Mucosa of descending colon (tissue), 3 donors: ENCODE data around the gene CLEC17A. TPM values are rescaled to one million over a fixed set of nuclear protein-coding genes. Genes with fewer than 3 reads are reported as not detected.

ENCODE experiments used
- ATAC-seq: fragments of 200-7000 bp; cut with Tn5 transposase; one replicate; pipeline ENCODE4 v1.9.1; 2020; ENCODE audit warnings: mild to moderate bottlenecking, moderate library complexity
- DNase-seq, 3 donors: peaks; one replicate each; pipeline ENCODE4 v3.0.0-alpha.2; 2020
- H3K36me3 ChIP-seq: fragments of 200-600 bp; one replicate; pipeline ENCODE4 v1.8.0; 2021; ENCODE audit warnings: low read depth, mild to moderate bottlenecking
- H3K4me1 ChIP-seq: fragments of 200-600 bp; one replicate; pipeline ENCODE4 v1.8.0; 2021; ENCODE audit warnings: low read depth, mild to moderate bottlenecking
- H3K4me3 ChIP-seq: fragments of 200-600 bp; one replicate; pipeline ENCODE4 v1.8.0; 2021; ENCODE audit warnings: mild to moderate bottlenecking
- H3K9me3 ChIP-seq: fragments of 200-600 bp; one replicate; pipeline ENCODE4 v1.8.0; 2021; ENCODE audit warnings: mild to moderate bottlenecking
- intact Hi-C, 2 donors: fragments of 100-400 bp; cut with DNase I in 1 of 2; cut with micrococcal nuclease in 1 of 2; formaldehyde crosslinking; loops; one replicate each; pipeline versions ENCODE4 v1.11.0 to v1.11.1; 2022; cut with DNase I, micrococcal nuclease
- total RNA-seq, 3 donors: library from RNA; stranded (reverse); fragmentation: NEBNext Ultra II Directional in 2 of 3; extraction: Animal tissue kit (Norgen Biotek cat#: 25700) in 2 of 3; gene quantifications; one replicate each; pipeline versions ENCODE4 v1.2.1 to v1.2.4, GENCODE V29; 2021 to 2023
- TF ChIP-seq, protein P1 (sequence below): fragments of 200-600 bp; IDR thresholded peaks from one replicate; pipeline ENCODE4 v1.8.0; 2022; ENCODE audit warnings: antibody characterized with exemption, mild to moderate bottlenecking
- donor health status: DM: no; HTN: no; CAD: no; lungs with moderate emphysema.
- donor health status: DM: no; HTN: no; CAD: no.
- donor health status: DM: no; HTN: yes; CAD: no.

Gene CLEC17A
- total RNA-seq, 3 donors from 2014 or later: 0.29 to 0.34 TPM; not detected in 1

DNA sequence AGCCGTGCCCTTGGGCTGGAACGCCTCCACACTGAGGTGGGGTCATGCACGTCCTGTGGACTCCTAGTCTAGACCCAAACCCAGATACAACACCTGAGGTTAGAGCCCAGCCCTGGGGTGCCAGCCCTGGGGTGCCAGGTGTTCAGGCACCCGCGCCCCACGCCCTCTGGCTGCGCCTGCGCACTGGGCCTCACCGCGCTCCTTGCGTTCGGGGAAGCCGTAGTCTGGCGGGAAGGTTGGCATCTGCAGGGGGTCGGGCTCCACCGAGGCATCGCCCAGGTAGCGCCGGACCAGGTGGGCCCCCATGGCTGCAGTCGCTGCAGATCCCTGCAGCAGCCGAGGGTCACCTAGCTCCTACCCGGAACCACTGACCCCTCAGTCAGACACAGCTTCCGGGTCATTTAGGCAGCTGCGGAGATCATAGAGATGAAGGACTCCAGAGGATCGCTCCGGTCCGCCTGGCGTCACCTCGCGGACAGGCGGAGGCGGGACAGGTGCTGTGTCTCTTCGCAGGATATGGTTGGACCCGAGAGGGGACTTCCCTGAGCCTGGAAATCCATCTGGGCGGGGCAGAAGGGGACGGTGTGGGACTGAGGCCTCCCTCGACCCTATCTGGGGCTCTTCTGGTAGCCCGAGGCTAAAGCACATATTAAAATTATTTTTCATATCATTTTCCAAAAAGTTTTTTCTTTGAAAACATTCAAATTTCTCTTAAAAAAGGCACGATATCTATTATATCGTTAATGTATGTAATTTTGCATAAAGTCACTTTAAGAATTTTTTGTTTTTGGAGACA is 11.0 kb upstream of the CLEC17A start, which contains the start of gene NDUFB7:
Gene NDUFB7, minus strand, starts transcription at position 372 of the 796 bp plus-strand sequence. Its CDS starts 66 bp downstream, at position 306.
- ATAC-seq (peak; percentile 96), DNase-seq (peak; percentile 91 to 94 (median 92))
- Histone ChIP-seq H3K36me3 (no peaks in the 10 kb centered on the region), H3K4me1 (peaks cover 28% of the 10 kb centered on the region), H3K9me3 (no peaks in the 10 kb centered on the region), H3K4me3 (peak within 1 kb of the TSS; percentile 50)
- intact Hi-C loops: loop anchor here (5.0 to 10.0 kb wide), 2 partner anchors 115 to 123 kb away; partner anchors contain the start of gene ZNF333 (in 1 of the 2)
- TF ChIP-seq, protein P1, sequence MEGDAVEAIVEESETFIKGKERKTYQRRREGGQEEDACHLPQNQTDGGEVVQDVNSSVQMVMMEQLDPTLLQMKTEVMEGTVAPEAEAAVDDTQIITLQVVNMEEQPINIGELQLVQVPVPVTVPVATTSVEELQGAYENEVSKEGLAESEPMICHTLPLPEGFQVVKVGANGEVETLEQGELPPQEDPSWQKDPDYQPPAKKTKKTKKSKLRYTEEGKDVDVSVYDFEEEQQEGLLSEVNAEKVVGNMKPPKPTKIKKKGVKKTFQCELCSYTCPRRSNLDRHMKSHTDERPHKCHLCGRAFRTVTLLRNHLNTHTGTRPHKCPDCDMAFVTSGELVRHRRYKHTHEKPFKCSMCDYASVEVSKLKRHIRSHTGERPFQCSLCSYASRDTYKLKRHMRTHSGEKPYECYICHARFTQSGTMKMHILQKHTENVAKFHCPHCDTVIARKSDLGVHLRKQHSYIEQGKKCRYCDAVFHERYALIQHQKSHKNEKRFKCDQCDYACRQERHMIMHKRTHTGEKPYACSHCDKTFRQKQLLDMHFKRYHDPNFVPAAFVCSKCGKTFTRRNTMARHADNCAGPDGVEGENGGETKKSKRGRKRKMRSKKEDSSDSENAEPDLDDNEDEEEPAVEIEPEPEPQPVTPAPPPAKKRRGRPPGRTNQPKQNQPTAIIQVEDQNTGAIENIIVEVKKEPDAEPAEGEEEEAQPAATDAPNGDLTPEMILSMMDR: peak; percentile 68

DNA sequence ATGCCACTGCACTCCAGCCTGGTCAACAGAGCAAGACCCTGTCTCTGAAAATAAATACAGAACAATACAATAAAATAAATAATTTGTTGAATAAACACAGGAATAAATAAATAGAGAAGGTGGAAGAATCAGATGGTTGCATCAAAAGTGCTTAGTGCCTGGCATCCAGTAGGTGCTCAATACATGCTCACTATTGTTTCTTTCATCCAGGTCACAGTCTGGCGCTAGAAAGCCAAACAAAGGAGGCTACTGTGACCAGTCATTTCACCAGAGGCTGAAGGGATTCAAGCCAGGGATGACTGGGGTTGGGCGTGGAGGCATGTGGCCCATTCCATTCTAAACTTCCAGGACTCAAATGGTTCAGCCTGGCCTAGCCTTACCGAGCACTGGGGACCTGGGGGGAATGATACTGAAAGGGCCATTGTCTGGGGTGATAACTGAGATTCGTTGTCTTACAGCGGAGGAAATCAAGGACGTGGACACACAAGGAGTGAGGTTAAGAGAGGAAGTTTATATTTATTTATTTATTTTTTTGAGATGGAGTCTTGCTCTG is 7.4 kb upstream of the CLEC17A start:
- ATAC-seq (no peak), DNase-seq (no peak)
- H3K36me3 ChIP-seq: no peaks in the 10 kb centered on the region
- intact Hi-C loops: loop anchor here in 1 of 2 donors (10.0 kb wide), 1 partner anchor 119 kb away; the partner anchor contains the start of gene ZNF333
- no peak overlapping the region for H3K4me3 ChIP-seq
- H3K9me3 ChIP-seq: no peaks in the 10 kb centered on the region
- TF ChIP-seq, protein P1: no peak
- H3K4me1 ChIP-seq: peaks cover 15% of the 10 kb centered on the region

DNA sequence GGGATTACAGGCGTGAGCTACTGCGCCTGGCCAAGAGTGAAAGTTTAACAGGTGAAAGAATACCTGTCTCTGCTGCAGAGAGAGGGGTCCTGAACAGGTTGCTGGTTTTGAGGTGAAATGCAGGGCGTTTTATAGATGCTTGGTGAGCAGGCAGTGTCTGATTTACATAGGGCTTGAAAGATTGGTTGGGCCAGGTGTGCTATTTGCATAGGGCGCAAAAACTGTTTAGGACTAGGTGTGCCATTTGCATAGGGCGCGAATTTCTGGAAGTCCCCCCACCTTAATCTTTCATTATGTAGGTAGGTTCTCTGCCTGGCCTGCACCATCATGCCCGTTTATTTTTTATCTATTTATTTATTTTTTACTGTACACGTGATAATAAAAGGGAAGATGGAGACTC is 6.5 kb upstream of the CLEC17A start:
- no peak overlapping the region for H3K4me3 ChIP-seq
- DNase-seq (no peak), ATAC-seq (no peak)
- TF ChIP-seq, protein P1: no peak
- H3K9me3 ChIP-seq: no peaks in the 10 kb centered on the region
- H3K4me1 ChIP-seq: peaks cover 6% of the 10 kb centered on the region
- H3K36me3 ChIP-seq: no peaks in the 10 kb centered on the region
- intact Hi-C loops: loop anchor here in 1 of 2 donors (10.0 kb wide), 1 partner anchor 118 kb away; the partner anchor contains the start of gene ZNF333

DNA sequence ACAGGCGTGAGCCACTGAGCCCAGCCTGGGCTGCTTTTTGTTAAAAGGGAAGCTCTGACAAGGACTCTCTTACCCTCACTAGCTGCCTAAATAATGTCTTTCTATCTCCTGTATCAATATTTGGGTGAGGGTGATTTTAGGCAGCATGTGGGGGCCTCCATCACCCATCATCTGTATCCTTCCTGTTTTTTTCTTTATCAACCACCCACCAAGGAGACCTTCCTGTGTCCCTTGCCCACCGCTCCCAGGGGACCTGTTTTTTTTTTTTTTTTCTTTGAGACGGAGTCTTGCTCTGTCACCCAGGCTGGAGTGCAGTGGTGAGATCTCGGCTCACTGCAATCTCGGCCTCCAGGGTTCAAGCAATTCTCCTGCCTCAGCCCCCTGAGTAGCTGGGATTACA is 5.6 kb upstream of the CLEC17A start:
- Histone ChIP-seq H3K4me1 (peaks cover 5% of the 10 kb centered on the region), H3K36me3 (no peaks in the 10 kb centered on the region), H3K4me3 (no peak overlapping the region), H3K9me3 (no peaks in the 10 kb centered on the region)
- intact Hi-C loops: loop anchor here in 1 of 2 donors (10.0 kb wide), 1 partner anchor 118 kb away; the partner anchor contains the start of gene ZNF333
- ATAC-seq (no peak), DNase-seq (no peak)
- TF ChIP-seq, protein P1: no peak

DNA sequence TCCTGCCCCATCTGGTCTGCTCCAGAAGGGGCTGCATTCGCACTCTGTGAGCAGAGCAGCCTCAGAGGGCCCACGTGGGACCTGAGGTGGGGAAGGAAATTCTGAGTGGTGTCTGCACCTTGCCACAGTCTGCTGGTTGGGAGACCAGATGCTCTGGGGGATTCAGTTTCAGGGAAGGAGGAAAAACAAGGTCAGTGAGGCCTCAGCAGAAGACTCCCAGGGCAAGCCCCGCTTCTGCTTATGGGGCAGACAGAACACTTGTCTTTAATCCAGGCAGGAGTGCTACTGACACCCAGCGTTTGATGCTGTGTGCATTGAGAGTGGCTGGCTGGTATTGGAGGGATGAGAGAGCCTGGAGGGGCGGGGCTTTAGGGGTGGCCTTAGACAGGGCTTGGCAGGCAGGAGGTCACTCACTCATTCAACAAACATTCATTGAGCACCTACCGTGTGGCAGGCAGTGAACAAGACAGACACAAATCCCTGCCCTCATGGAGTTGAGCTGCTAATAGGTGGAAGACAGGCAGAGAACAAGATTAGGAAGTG is 4.9 kb upstream of the CLEC17A start:
- TF ChIP-seq, protein P1: no peak
- Histone ChIP-seq H3K4me3 (no peak overlapping the region), H3K9me3 (no peaks in the 10 kb centered on the region), H3K4me1 (peaks cover 5% of the 10 kb centered on the region), H3K36me3 (no peaks in the 10 kb centered on the region)
- intact Hi-C loops: loop anchor here in 1 of 2 donors (10.0 kb wide), 1 partner anchor 117 kb away; the partner anchor contains the start of gene ZNF333
- DNase-seq (no peak), ATAC-seq (no peak)
